ENCODE data around the gene IHH.

Gene IHH

GRCh38 chr2:219026946-219027345 is 33.8 kb downstream of the IHH start:
- WGBS, 2 experiments (ENCODE audit: insufficient coverage in 2 of 2) = 72 to 77% methylated on average over 6 to 7 of the region's 7 CpGs

GRCh38 chr2:219025637-219026585 is 34.8 kb downstream of the IHH start:
- H3K4me3 ChIP-seq (ENCODE audit: extremely low read depth, insufficient read depth, low read length, poor library complexity, severe bottlenecking) = no peak overlapping the region
- WGBS, 2 experiments (ENCODE audit: insufficient coverage in 2 of 2) = 85 to 88% methylated on average over 13 to 14 of the region's 18 CpGs
- H3K9me3 ChIP-seq (ENCODE audit: control insufficient read depth, low read length) = no peaks in the 10 kb centered on the region
- no peaks in the 10 kb centered on the region for H3K36me3 ChIP-seq (ENCODE audit: control insufficient read depth, insufficient read depth, low read length)
- H3K27ac ChIP-seq (ENCODE audit: low read depth, low read length, severe bottlenecking) = no peak overlapping the region
- H3K4me1 ChIP-seq (ENCODE audit: control insufficient read depth, insufficient read depth, low read length, poor library complexity, severe bottlenecking) = no peaks in the 10 kb centered on the region

More at GRCh38 chr2:219026946-219027345, 33.8 kb downstream of the IHH start:
- Histone ChIP-seq H3K4me3 (ENCODE audit: extremely low read depth, insufficient read depth, low read length, poor library complexity, severe bottlenecking) (no peak overlapping the region), H3K36me3 (ENCODE audit: control insufficient read depth, insufficient read depth, low read length) (no peaks in the 10 kb centered on the region), H3K9me3 (ENCODE audit: control insufficient read depth, low read length) (no peaks in the 10 kb centered on the region), H3K4me1 (ENCODE audit: control insufficient read depth, insufficient read depth, low read length, poor library complexity, severe bottlenecking) (no peaks in the 10 kb centered on the region), H3K27ac (ENCODE audit: low read depth, low read length, severe bottlenecking) (no peak overlapping the region)

GRCh38 chr2:219024059-219024458 is 36.7 kb downstream of the IHH start:
- WGBS, 2 experiments (ENCODE audit: insufficient coverage in 2 of 2) = 53 to 89% methylated on average over 3 to 7 of the region's 11 CpGs
- H3K4me1 ChIP-seq (ENCODE audit: control insufficient read depth, insufficient read depth, low read length, poor library complexity, severe bottlenecking) = no peaks in the 10 kb centered on the region
- H3K4me3 ChIP-seq (ENCODE audit: extremely low read depth, insufficient read depth, low read length, poor library complexity, severe bottlenecking) = no peak overlapping the region
- H3K36me3 ChIP-seq (ENCODE audit: control insufficient read depth, insufficient read depth, low read length) = no peaks in the 10 kb centered on the region
- H3K27ac ChIP-seq (ENCODE audit: low read depth, low read length, severe bottlenecking) = no peak overlapping the region
- H3K9me3 ChIP-seq (ENCODE audit: control insufficient read depth, low read length) = no peaks in the 10 kb centered on the region

- 90 to 91% methylated on average over 10 to 12 of the region's 12 CpGs for WGBS, 2 experiments (ENCODE audit: insufficient coverage in 2 of 2)
- Histone ChIP-seq H3K36me3 (ENCODE audit: control insufficient read depth, insufficient read depth, low read length) (no peaks in the 10 kb centered on the region), H3K9me3 (ENCODE audit: control insufficient read depth, low read length) (no peaks in the 10 kb centered on the region), H3K27ac (ENCODE audit: low read depth, low read length, severe bottlenecking) (no peak overlapping the region), H3K4me3 (ENCODE audit: extremely low read depth, insufficient read depth, low read length, poor library complexity, severe bottlenecking) (no peak overlapping the region), H3K4me1 (ENCODE audit: control insufficient read depth, insufficient read depth, low read length, poor library complexity, severe bottlenecking) (no peaks in the 10 kb centered on the region)
Observed at GRCh38 chr2:219023045-219023605, 37.6 kb downstream of the IHH start.

GRCh38 chr2:219022616-219023015 is 38.1 kb downstream of the IHH start:
- 78 to 88% methylated on average over 2 to 4 of the region's 5 CpGs for WGBS, 2 experiments (ENCODE audit: insufficient coverage in 2 of 2)
- no peak overlapping the region for H3K4me3 ChIP-seq (ENCODE audit: extremely low read depth, insufficient read depth, low read length, poor library complexity, severe bottlenecking)
- H3K9me3 ChIP-seq (ENCODE audit: control insufficient read depth, low read length) = no peaks in the 10 kb centered on the region
- H3K27ac ChIP-seq (ENCODE audit: low read depth, low read length, severe bottlenecking) = no peak overlapping the region
- H3K36me3 ChIP-seq (ENCODE audit: control insufficient read depth, insufficient read depth, low read length) = no peaks in the 10 kb centered on the region
- H3K4me1 ChIP-seq (ENCODE audit: control insufficient read depth, insufficient read depth, low read length, poor library complexity, severe bottlenecking) = no peaks in the 10 kb centered on the region

GRCh38 chr2:219022041-219022440 is 38.7 kb downstream of the IHH start:
- Histone ChIP-seq H3K27ac (ENCODE audit: low read depth, low read length, severe bottlenecking) (no peak overlapping the region), H3K4me3 (ENCODE audit: extremely low read depth, insufficient read depth, low read length, poor library complexity, severe bottlenecking) (no peak overlapping the region), H3K9me3 (ENCODE audit: control insufficient read depth, low read length) (no peaks in the 10 kb centered on the region), H3K36me3 (ENCODE audit: control insufficient read depth, insufficient read depth, low read length) (no peaks in the 10 kb centered on the region), H3K4me1 (ENCODE audit: control insufficient read depth, insufficient read depth, low read length, poor library complexity, severe bottlenecking) (no peaks in the 10 kb centered on the region)
- 88 to 94% methylated on average over 7 to 11 of the region's 12 CpGs for WGBS, 2 experiments (ENCODE audit: insufficient coverage in 2 of 2)

- Histone ChIP-seq H3K36me3 (ENCODE audit: control insufficient read depth, insufficient read depth, low read length) (no peaks in the 10 kb centered on the region), H3K4me1 (ENCODE audit: control insufficient read depth, insufficient read depth, low read length, poor library complexity, severe bottlenecking) (no peaks in the 10 kb centered on the region), H3K27ac (ENCODE audit: low read depth, low read length, severe bottlenecking) (no peak overlapping the region), H3K4me3 (ENCODE audit: extremely low read depth, insufficient read depth, low read length, poor library complexity, severe bottlenecking) (no peak overlapping the region), H3K9me3 (ENCODE audit: control insufficient read depth, low read length) (no peaks in the 10 kb centered on the region)
- WGBS, 2 experiments (ENCODE audit: insufficient coverage in 2 of 2) = 80 to 90% methylated on average over 8 to 9 of the region's 9 CpGs
Observed at GRCh38 chr2:219021591-219021990, 39.1 kb downstream of the IHH start.

- Histone ChIP-seq H3K4me3 (ENCODE audit: extremely low read depth, insufficient read depth, low read length, poor library complexity, severe bottlenecking) (no peak overlapping the region), H3K4me1 (ENCODE audit: control insufficient read depth, insufficient read depth, low read length, poor library complexity, severe bottlenecking) (no peaks in the 10 kb centered on the region), H3K9me3 (ENCODE audit: control insufficient read depth, low read length) (no peaks in the 10 kb centered on the region), H3K27ac (ENCODE audit: low read depth, low read length, severe bottlenecking) (no peak overlapping the region), H3K36me3 (ENCODE audit: control insufficient read depth, insufficient read depth, low read length) (no peaks in the 10 kb centered on the region)
- WGBS, 2 experiments (ENCODE audit: insufficient coverage in 2 of 2) = 85 to 88% methylated on average over 6 to 7 of the region's 11 CpGs
Observed at GRCh38 chr2:219020604-219021365, 39.9 kb downstream of the IHH start.

- Histone ChIP-seq H3K27ac (ENCODE audit: low read depth, low read length, severe bottlenecking) (no peak overlapping the region), H3K4me1 (ENCODE audit: control insufficient read depth, insufficient read depth, low read length, poor library complexity, severe bottlenecking) (no peaks in the 10 kb centered on the region), H3K9me3 (ENCODE audit: control insufficient read depth, low read length) (no peaks in the 10 kb centered on the region), H3K36me3 (ENCODE audit: control insufficient read depth, insufficient read depth, low read length) (no peaks in the 10 kb centered on the region), H3K4me3 (ENCODE audit: extremely low read depth, insufficient read depth, low read length, poor library complexity, severe bottlenecking) (no peak overlapping the region)
- WGBS, 2 experiments (ENCODE audit: insufficient coverage in 2 of 2) = 75 to 81% methylated on average over 5 to 6 of the region's 6 CpGs
Observed at GRCh38 chr2:219019436-219019835, 41.3 kb downstream of the IHH start.

- Histone ChIP-seq H3K4me1 (ENCODE audit: control insufficient read depth, insufficient read depth, low read length, poor library complexity, severe bottlenecking) (no peaks in the 10 kb centered on the region), H3K4me3 (ENCODE audit: extremely low read depth, insufficient read depth, low read length, poor library complexity, severe bottlenecking) (no peak overlapping the region), H3K9me3 (ENCODE audit: control insufficient read depth, low read length) (no peaks in the 10 kb centered on the region), H3K27ac (ENCODE audit: low read depth, low read length, severe bottlenecking) (no peak overlapping the region), H3K36me3 (ENCODE audit: control insufficient read depth, insufficient read depth, low read length) (no peaks in the 10 kb centered on the region)
- WGBS, 2 experiments (ENCODE audit: insufficient coverage in 2 of 2) = 87 to 92% methylated on average over 10 of the region's 10 CpGs
Observed at GRCh38 chr2:219018726-219019125, 42.0 kb downstream of the IHH start.
